Measurements from ENCODE around the gene PCAT7.

DNA sequence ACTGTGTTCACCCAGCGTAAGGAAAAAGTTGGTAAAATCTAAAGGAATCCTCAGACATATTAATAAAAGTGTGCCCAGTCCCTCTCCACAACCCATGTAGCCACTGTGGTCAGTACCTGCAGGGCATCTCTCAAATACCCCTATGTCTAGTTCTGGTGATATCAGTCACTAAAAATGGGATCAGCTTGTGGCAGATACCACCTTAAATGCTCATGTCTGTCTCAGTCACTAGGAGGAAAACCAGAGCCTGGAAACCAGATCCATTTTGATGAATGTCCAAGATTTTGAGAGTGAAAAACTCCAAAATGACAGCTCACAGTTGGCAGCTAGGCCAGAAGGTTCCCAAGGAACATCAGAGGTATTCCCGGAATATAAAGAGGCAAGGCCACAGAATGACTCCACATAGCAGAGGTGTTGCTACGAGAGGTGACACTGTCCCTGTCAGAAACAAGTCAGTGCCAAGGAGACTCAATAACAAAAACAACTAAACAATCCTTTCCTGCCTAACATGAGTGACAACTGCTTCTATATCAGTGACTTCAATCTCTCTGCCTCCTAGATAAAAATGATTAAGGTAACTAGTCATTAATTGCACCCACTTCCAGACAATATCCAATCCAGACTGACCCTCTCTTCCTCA is 13.5 kb downstream of the PCAT7 start:
- TF ChIP-seq, protein P1, sequence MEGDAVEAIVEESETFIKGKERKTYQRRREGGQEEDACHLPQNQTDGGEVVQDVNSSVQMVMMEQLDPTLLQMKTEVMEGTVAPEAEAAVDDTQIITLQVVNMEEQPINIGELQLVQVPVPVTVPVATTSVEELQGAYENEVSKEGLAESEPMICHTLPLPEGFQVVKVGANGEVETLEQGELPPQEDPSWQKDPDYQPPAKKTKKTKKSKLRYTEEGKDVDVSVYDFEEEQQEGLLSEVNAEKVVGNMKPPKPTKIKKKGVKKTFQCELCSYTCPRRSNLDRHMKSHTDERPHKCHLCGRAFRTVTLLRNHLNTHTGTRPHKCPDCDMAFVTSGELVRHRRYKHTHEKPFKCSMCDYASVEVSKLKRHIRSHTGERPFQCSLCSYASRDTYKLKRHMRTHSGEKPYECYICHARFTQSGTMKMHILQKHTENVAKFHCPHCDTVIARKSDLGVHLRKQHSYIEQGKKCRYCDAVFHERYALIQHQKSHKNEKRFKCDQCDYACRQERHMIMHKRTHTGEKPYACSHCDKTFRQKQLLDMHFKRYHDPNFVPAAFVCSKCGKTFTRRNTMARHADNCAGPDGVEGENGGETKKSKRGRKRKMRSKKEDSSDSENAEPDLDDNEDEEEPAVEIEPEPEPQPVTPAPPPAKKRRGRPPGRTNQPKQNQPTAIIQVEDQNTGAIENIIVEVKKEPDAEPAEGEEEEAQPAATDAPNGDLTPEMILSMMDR (conservative IDR thresholded peaks at IDR 0.05), result no peak
- TF ChIP-seq EZH2 (IDR thresholded peaks at IDR 0.05; ENCODE audit: low read depth), result no peak
